IMR-90 (cell line): ENCODE results near the gene LDLRAD4. TPM values are rescaled to one million over a fixed set of nuclear protein-coding genes. Genes with fewer than 3 reads are reported as not detected.

Source experiments
- ATAC-seq: fragments of 200-7000 bp; cut with Tn5 transposase; 2 replicates; pipeline ENCODE4 v1.9.1; 2020; ENCODE audit warnings: low read depth, mild to moderate bottlenecking, moderate library complexity
- BruUV-seq: library from RNA; stranded (reverse); fragments of 400-500 nt; replicated peaks from 2 replicates; lab custom pipeline; 2021; lab: Mats Ljungman, UMichigan
- CTCF ChIA-PET: fragments of 300-600 bp; formaldehyde crosslinking; extraction: SDS; loops from one replicate; lab custom pipeline; 2021; ENCODE audit warnings: antibody characterized with exemption; lab: Yijun Ruan, JAX
- POLR2A ChIA-PET: fragments of 300-600 bp; sonication (Branson Sonifier 250); formaldehyde crosslinking; loops from one replicate; lab custom pipeline; 2022; ENCODE audit warnings: antibody characterized with exemption; ENCODE audit not compliant: unreplicated experiment; lab: Charles Lee
- DNase-seq: peaks from one replicate; pipeline ENCODE4 v3.0.0; 2013
- H2AFZ ChIP-seq: replicated peaks from 2 replicates; pipeline ENCODE3; 2013; ENCODE audit warnings: low read length, mild to moderate bottlenecking; ENCODE audit not compliant: poor library complexity
- H2AK5ac ChIP-seq: 2 replicates; pipeline ENCODE4 v1.6.1; 2013; ENCODE audit warnings: low read depth, low read length, inconsistent platforms
- H2AK9ac ChIP-seq: replicated peaks from 2 replicates; pipeline ENCODE3; 2013; ENCODE audit warnings: mild to moderate bottlenecking, low read depth, low read length, moderate library complexity; ENCODE audit not compliant: poor library complexity
- H2BK120ac ChIP-seq: 2 replicates; pipeline ENCODE4 v1.6.1; 2013; ENCODE audit warnings: low read depth, low read length, inconsistent platforms
- H2BK15ac ChIP-seq: 3 replicates; pipeline ENCODE4 v1.6.1; 2013; ENCODE audit warnings: low read depth, low read length, inconsistent platforms
- H2BK20ac ChIP-seq: 2 replicates; pipeline ENCODE4 v1.6.1; 2013; ENCODE audit warnings: low read depth, mild to moderate bottlenecking, inconsistent platforms, low read length, moderate library complexity
- H2BK5ac ChIP-seq: 2 replicates; pipeline ENCODE4 v1.6.1; 2013; ENCODE audit warnings: mild to moderate bottlenecking, low read depth, low read length, inconsistent platforms; ENCODE audit not compliant: poor library complexity, severe bottlenecking
- H3K14ac ChIP-seq: replicated peaks from 2 replicates; pipeline ENCODE4 v1.6.1; 2013; ENCODE audit warnings: low read depth, low read length, inconsistent platforms
- H3K18ac ChIP-seq: 2 replicates; pipeline ENCODE4 v1.6.1; 2013; ENCODE audit warnings: low read depth, low read length, control low read depth
- H3K23ac ChIP-seq: 2 replicates; pipeline ENCODE4 v1.6.1; 2013; ENCODE audit warnings: low read depth, low read length, inconsistent platforms
- H3K27ac ChIP-seq: 2 replicates; pipeline ENCODE4 v1.5.1; 2013; ENCODE audit warnings: mild to moderate bottlenecking, control low read depth, low read length; ENCODE audit not compliant: insufficient read depth
- H3K27me3 ChIP-seq: 2 replicates; pipeline ENCODE4 v1.6.1; 2013; ENCODE audit warnings: low read length; ENCODE audit not compliant: control insufficient read depth, insufficient read depth
- H3K36me3 ChIP-seq: 2 replicates; pipeline ENCODE4 v1.6.1; 2013; ENCODE audit warnings: low read length, mixed read lengths; ENCODE audit not compliant: control insufficient read depth, insufficient read depth
- H3K4ac ChIP-seq: 2 replicates; pipeline ENCODE4 v1.6.1; 2013; ENCODE audit warnings: low read depth, low read length, inconsistent platforms
- H3K4me1 ChIP-seq: 2 replicates; pipeline ENCODE4 v1.6.1; 2013; ENCODE audit warnings: low read length, mixed read lengths; ENCODE audit not compliant: control insufficient read depth, insufficient read depth
- H3K4me2 ChIP-seq: 2 replicates; pipeline ENCODE4 v1.6.1; 2013; ENCODE audit warnings: low read depth, mild to moderate bottlenecking, control low read depth, low read length, moderate library complexity
- H3K4me3 ChIP-seq: 2 replicates; pipeline ENCODE4 v1.5.1; 2013; ENCODE audit warnings: low read depth, mild to moderate bottlenecking, control low read depth, low read length, moderate library complexity; ENCODE audit not compliant: insufficient read depth
- H3K56ac ChIP-seq: 2 replicates; pipeline ENCODE4 v1.6.1; 2013; ENCODE audit warnings: low read length, inconsistent platforms; ENCODE audit not compliant: insufficient read depth; ENCODE audit errors: extremely low read depth
- H3K79me1 ChIP-seq, 2 experiments: 2 replicates each; pipeline ENCODE4 v1.6.1; 2013; ENCODE audit warnings: low read length in 2 of 2, inconsistent platforms in 1 of 2, low read depth in 1 of 2
- H3K9ac ChIP-seq: 2 replicates; pipeline ENCODE4 v1.6.1; 2013; ENCODE audit warnings: low read depth, low read length, control low read depth
- H3K9me1 ChIP-seq: 2 replicates; pipeline ENCODE4 v1.6.1; 2013; ENCODE audit warnings: low read length, inconsistent platforms; ENCODE audit not compliant: insufficient read depth
- H3K9me3 ChIP-seq: 2 replicates; pipeline ENCODE4 v1.6.1; 2013; ENCODE audit warnings: low read length; ENCODE audit not compliant: control insufficient read depth, insufficient read depth
- H4K20me1 ChIP-seq: 2 replicates; pipeline ENCODE4 v1.6.1; 2013; ENCODE audit warnings: low read length, inconsistent platforms; ENCODE audit not compliant: insufficient read depth
- H4K5ac ChIP-seq: 2 replicates; pipeline ENCODE4 v1.6.1; 2013; ENCODE audit warnings: mild to moderate bottlenecking, low read depth, low read length, control low read depth
- H4K8ac ChIP-seq, 2 experiments: 2 replicates each; pipeline ENCODE4 v1.6.1; 2013; ENCODE audit warnings: low read depth in 2 of 2, low read length in 2 of 2, control low read depth in 1 of 2, inconsistent platforms in 1 of 2
- H4K91ac ChIP-seq: 2 replicates; pipeline ENCODE4 v1.6.1; 2013; ENCODE audit warnings: low read depth, low read length, inconsistent platforms; ENCODE audit not compliant: insufficient read depth
- BHLHE40 ChIP-seq: fragments of 150-350 bp; IDR thresholded peaks from 2 replicates; pipeline ENCODE4 v1.6.1; 2016; ENCODE audit warnings: mild to moderate bottlenecking, low read depth, low read length
- CEBPB ChIP-seq: IDR thresholded peaks from 2 replicates; pipeline ENCODE4 v1.6.1; 2012; ENCODE audit warnings: low read depth, low read length, improper control_type of control experiment
- CTCF ChIP-seq: conservative IDR thresholded peaks from 2 replicates; pipeline ENCODE4 v1.5.1; 2012; ENCODE audit warnings: mild to moderate bottlenecking, low read depth, low read length, improper control_type of control experiment
- ELK1 ChIP-seq: fragments of 150-350 bp; IDR thresholded peaks from 2 replicates; pipeline ENCODE4 v1.6.1; 2016; ENCODE audit warnings: low read depth, mild to moderate bottlenecking, low read length, moderate library complexity, borderline replicate concordance
- FOS ChIP-seq: fragments of 150-350 bp; IDR thresholded peaks from 2 replicates; pipeline ENCODE4 v1.6.1; 2016; ENCODE audit warnings: low read depth, low read length
- MAFK ChIP-seq: IDR thresholded peaks from 2 replicates; pipeline ENCODE4 v1.6.1; 2012; ENCODE audit warnings: low read depth, low read length, improper control_type of control experiment
- MAZ ChIP-seq: IDR thresholded peaks from 2 replicates; pipeline ENCODE4 v1.6.1; 2012; ENCODE audit warnings: low read depth, mild to moderate bottlenecking, low read length, improper control_type of control experiment, moderate library complexity, borderline replicate concordance
- MXI1 ChIP-seq: IDR thresholded peaks from 2 replicates; pipeline ENCODE4 v1.6.1; 2012; ENCODE audit warnings: low read depth, mild to moderate bottlenecking, low read length, moderate library complexity, borderline replicate concordance
- NFE2L2 ChIP-seq: fragments of 150-350 bp; IDR thresholded peaks from 2 replicates; pipeline ENCODE4 v1.6.1; 2016; ENCODE audit warnings: low read depth, mild to moderate bottlenecking, low read length
- POLR2A ChIP-seq: IDR thresholded peaks from 2 replicates; pipeline ENCODE4 v1.6.1; 2012; ENCODE audit warnings: mild to moderate bottlenecking, low read depth, low read length
- RAD21 ChIP-seq: IDR thresholded peaks from 2 replicates; pipeline ENCODE4 v1.6.1; 2012; ENCODE audit warnings: low read length, improper control_type of control experiment
- RFX5 ChIP-seq: IDR thresholded peaks from 2 replicates; pipeline ENCODE4 v1.8.0; 2012; ENCODE audit warnings: low read depth, mild to moderate bottlenecking, low read length, moderate library complexity
- SMC3 ChIP-seq: fragments of 150-350 bp; IDR thresholded peaks from 2 replicates; pipeline ENCODE4 v1.6.1; 2016; ENCODE audit warnings: low read depth, mild to moderate bottlenecking, antibody characterized with exemption, low read length, moderate library complexity
- USF2 ChIP-seq: fragments of 150-350 bp; IDR thresholded peaks from 2 replicates; pipeline ENCODE4 v1.6.1; 2017; ENCODE audit warnings: mild to moderate bottlenecking, antibody characterized with exemption, low read length, low read depth
- WGBS, 2 experiments: methylation state at CpG; one replicate each; pipeline versions ENCODE4 v1.1.5 to v1.1.7; 2013; ENCODE audit warnings: missing lambda C conversion rate in 2 of 2; ENCODE audit not compliant: insufficient read length in 1 of 2; ENCODE audit errors: extremely low coverage in 2 of 2; 5-methylcytosine and 5-hydroxymethylcytosine counted together
- dilution Hi-C: fragments of 300-500 bp; cut with HindIII; formaldehyde crosslinking; loops from one replicate; pipeline ENCODE4 v1.14.3; 2018; ENCODE audit warnings: low sequenced_read_pairs; ENCODE audit not compliant: unreplicated experiment
- in situ Hi-C: fragments of 300-500 bp; cut with MboI; formaldehyde crosslinking; loops from 3 replicates; pipeline ENCODE4 v1.14.3; 2019; ENCODE audit warnings: low sequenced_read_pairs, inconsistent platforms, mixed read lengths
- intact Hi-C: fragments of 100-400 bp; cut with micrococcal nuclease; formaldehyde crosslinking; loops from 2 replicates; pipeline ENCODE4 v1.10.0; 2022
- polyA plus RNA-seq, 3 experiments: library from polyadenylated mRNA; depleted of rRNA; stranded (reverse); fragments of >200 nt; gene quantifications; 2 replicates each; pipeline ENCODE4 v1.2.3, GENCODE V29; 2012; ENCODE audit warnings: low replicate concordance in 1 of 3
- total RNA-seq: library from RNA; depleted of rRNA; stranded (reverse); fragments of >200 nt; gene quantifications from 2 replicates; pipeline ENCODE4 v1.2.3, GENCODE V29; 2012

Gene LDLRAD4
- total and polyA plus RNA-seq, 2 of the 4 experiments (the other 2 are of a cell fraction): not detected

GRCh38 chr18:13537022-13537780 lies 318.6 kb downstream of the LDLRAD4 start:
- dilution Hi-C loops (no loop called here), in situ Hi-C loops (no loop called here), intact Hi-C loops (loop anchor here (10.0 kb wide), 1 partner anchor 532 kb away; no protein-coding TSS in a partner anchor)
- no CpG with 5 or more reads among the region's 7 CpGs for WGBS, 2 experiments
- Histone ChIP-seq H3K79me1 (no peaks in the 10 kb centered on the region), H3K9ac (no peak overlapping the region), H4K8ac (no peak overlapping the region), H3K4me3 (no peak overlapping the region), H3K4me2 (no peak overlapping the region), H3K4ac (no peak overlapping the region), H3K18ac (no peak overlapping the region), H3K23ac (no peak overlapping the region), H3K4me1 (no peaks in the 10 kb centered on the region), H2BK120ac (no peak overlapping the region), H4K5ac (no peak overlapping the region), H2BK15ac (no peak overlapping the region), H3K27ac (no peak overlapping the region), H4K20me1 (no peaks in the 10 kb centered on the region), H3K36me3 (no peaks in the 10 kb centered on the region), H2AFZ (no peak overlapping the region), H2AK5ac (no peak overlapping the region), H2BK5ac (no peak overlapping the region), H3K56ac (no peak overlapping the region), H3K27me3 (peaks cover 5% of the 10 kb centered on the region), H3K9me1 (no peaks in the 10 kb centered on the region), H3K14ac (no peak overlapping the region), H2BK20ac (no peak overlapping the region), H4K91ac (no peak overlapping the region), H3K9me3 (no peaks in the 10 kb centered on the region), H2AK9ac (no peak overlapping the region)
- no peak for TF ChIP-seq RAD21
- TF ChIP-seq MAFK: no peak
- TF ChIP-seq ELK1: no peak
- TF ChIP-seq RFX5: no peak
- TF ChIP-seq CEBPB: no peak
- no peak for TF ChIP-seq MAZ
- no peak for TF ChIP-seq NFE2L2
- TF ChIP-seq USF2: no peak
- TF ChIP-seq BHLHE40: no peak
- TF ChIP-seq SMC3: no peak
- no peak for TF ChIP-seq FOS
- no peak for TF ChIP-seq POLR2A
- TF ChIP-seq MXI1: no peak
- no peak for TF ChIP-seq CTCF
- DNase-seq (no peak), ATAC-seq (no peak)
- ChIA-PET CTCF (no interaction called here), POLR2A (no interaction called here)
- BruUV-seq: no TSS peak
